ENCODE results near the gene CLCNKA. TPM values are rescaled to one million over a fixed set of nuclear protein-coding genes. Genes with fewer than 3 reads are reported as not detected.

Gene CLCNKA
- total RNA-seq, 1 experiment from 2014 or later, result 0.10 TPM

GRCh38 chr1:15973772-15974171 lies 48.1 kb upstream of the CLCNKA start:
- intact Hi-C loops (cut with micrococcal nuclease), result no loop called here
- Histone ChIP-seq H2AFZ (ENCODE audit: low read depth, low read length, poor library complexity, severe bottlenecking) (no peak overlapping the region), H3K9me3 (ENCODE audit: control insufficient read depth in 1 of 2, insufficient read depth in 1 of 2, low read depth in 1 of 2, low read length in 2 of 2) (peaks cover 0 to 4% of the 10 kb centered on the region in 2 experiments; a peak in 1 of 4 replicates), H3K27ac (ENCODE audit: low read depth, low read length) (no peak overlapping the region), H3K36me3 (ENCODE audit: control insufficient read depth in 1 of 2, insufficient read depth in 2 of 2, low read length in 2 of 2) (peaks cover 2 to 12% of the 10 kb centered on the region in 2 experiments; a peak in 2 of 4 replicates), H3K79me2 (ENCODE audit: insufficient read depth, low read length) (peaks cover 30% of the 10 kb centered on the region), H3K4me1 (ENCODE audit: control insufficient read depth in 1 of 2, insufficient read depth in 2 of 2, low read length in 2 of 2) (peaks cover 8 to 16% of the 10 kb centered on the region in 2 experiments; a peak in 3 of 4 replicates), H3K4me3 (replicated peaks in 1 of 2; ENCODE audit: low read depth in 1 of 2, low read length in 2 of 2) (no peak overlapping the region), H3K4me2 (ENCODE audit: low read length) (no peak overlapping the region), H4K20me1 (ENCODE audit: insufficient read depth) (no peaks in the 10 kb centered on the region), H3K27me3 (ENCODE audit: insufficient read depth, low read length) (no peaks in the 10 kb centered on the region), H3K9ac (ENCODE audit: low read length) (no peak overlapping the region), H3K9me2 (ENCODE audit: insufficient read depth) (no peaks in the 10 kb centered on the region)
- TSS peak; percentile 10 for BruUV-seq (replicated peaks)
- ChIA-PET CTCF (no interaction called here), POLR2A (interaction anchor here (0.7 kb wide), 1 partner anchor 219 kb away, joined by 4 read pairs; no protein-coding TSS in a partner anchor), RAD21 (ENCODE audit: low non-redundant PET in 1 of 2, low total read pairs in 2 of 2, uncharacterized antibody in 2 of 2, unreplicated experiment in 2 of 2) (no interaction called here)
- DNase-seq (ENCODE audit: low read depth, low spot score) (no peak), ATAC-seq (no peak)
- no peak for TF ChIP-seq EZH2phosphoT487 (IDR thresholded peaks at IDR 0.05; ENCODE audit: borderline replicate concordance)
- TF ChIP-seq POLR2A (IDR thresholded peaks at IDR 0.05; ENCODE audit: borderline replicate concordance, extremely low read depth, insufficient read depth, insufficient read length), result no peak
- TF ChIP-seq SIN3A (IDR thresholded peaks at IDR 0.05; ENCODE audit: low read depth), result no peak
- no peak for TF ChIP-seq JUND (IDR thresholded peaks at IDR 0.05)
- TF ChIP-seq, protein P1, sequence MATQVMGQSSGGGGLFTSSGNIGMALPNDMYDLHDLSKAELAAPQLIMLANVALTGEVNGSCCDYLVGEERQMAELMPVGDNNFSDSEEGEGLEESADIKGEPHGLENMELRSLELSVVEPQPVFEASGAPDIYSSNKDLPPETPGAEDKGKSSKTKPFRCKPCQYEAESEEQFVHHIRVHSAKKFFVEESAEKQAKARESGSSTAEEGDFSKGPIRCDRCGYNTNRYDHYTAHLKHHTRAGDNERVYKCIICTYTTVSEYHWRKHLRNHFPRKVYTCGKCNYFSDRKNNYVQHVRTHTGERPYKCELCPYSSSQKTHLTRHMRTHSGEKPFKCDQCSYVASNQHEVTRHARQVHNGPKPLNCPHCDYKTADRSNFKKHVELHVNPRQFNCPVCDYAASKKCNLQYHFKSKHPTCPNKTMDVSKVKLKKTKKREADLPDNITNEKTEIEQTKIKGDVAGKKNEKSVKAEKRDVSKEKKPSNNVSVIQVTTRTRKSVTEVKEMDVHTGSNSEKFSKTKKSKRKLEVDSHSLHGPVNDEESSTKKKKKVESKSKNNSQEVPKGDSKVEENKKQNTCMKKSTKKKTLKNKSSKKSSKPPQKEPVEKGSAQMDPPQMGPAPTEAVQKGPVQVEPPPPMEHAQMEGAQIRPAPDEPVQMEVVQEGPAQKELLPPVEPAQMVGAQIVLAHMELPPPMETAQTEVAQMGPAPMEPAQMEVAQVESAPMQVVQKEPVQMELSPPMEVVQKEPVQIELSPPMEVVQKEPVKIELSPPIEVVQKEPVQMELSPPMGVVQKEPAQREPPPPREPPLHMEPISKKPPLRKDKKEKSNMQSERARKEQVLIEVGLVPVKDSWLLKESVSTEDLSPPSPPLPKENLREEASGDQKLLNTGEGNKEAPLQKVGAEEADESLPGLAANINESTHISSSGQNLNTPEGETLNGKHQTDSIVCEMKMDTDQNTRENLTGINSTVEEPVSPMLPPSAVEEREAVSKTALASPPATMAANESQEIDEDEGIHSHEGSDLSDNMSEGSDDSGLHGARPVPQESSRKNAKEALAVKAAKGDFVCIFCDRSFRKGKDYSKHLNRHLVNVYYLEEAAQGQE (IDR thresholded peaks at IDR 0.05; ENCODE audit: low read depth), result no peak
- no peak for TF ChIP-seq POLR2AphosphoS5 (IDR thresholded peaks at IDR 0.05; ENCODE audit: low read depth, low read length)
- no peak for TF ChIP-seq YY1 (IDR thresholded peaks at IDR 0.05; ENCODE audit: extremely low read depth, insufficient replicate concordance, low read depth, low read length)
- TF ChIP-seq ZFX (IDR thresholded peaks at IDR 0.05), result no peak
- no peak for TF ChIP-seq CBX3 (IDR thresholded peaks at IDR 0.05; ENCODE audit: low read depth)
- TF ChIP-seq, protein P2, sequence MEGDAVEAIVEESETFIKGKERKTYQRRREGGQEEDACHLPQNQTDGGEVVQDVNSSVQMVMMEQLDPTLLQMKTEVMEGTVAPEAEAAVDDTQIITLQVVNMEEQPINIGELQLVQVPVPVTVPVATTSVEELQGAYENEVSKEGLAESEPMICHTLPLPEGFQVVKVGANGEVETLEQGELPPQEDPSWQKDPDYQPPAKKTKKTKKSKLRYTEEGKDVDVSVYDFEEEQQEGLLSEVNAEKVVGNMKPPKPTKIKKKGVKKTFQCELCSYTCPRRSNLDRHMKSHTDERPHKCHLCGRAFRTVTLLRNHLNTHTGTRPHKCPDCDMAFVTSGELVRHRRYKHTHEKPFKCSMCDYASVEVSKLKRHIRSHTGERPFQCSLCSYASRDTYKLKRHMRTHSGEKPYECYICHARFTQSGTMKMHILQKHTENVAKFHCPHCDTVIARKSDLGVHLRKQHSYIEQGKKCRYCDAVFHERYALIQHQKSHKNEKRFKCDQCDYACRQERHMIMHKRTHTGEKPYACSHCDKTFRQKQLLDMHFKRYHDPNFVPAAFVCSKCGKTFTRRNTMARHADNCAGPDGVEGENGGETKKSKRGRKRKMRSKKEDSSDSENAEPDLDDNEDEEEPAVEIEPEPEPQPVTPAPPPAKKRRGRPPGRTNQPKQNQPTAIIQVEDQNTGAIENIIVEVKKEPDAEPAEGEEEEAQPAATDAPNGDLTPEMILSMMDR (IDR thresholded peaks at IDR 0.05 in 2 of 3, conservative IDR thresholded peaks at IDR 0.05 in 1 of 3; ENCODE audit: borderline replicate concordance in 1 of 3, insufficient read depth in 1 of 3, low read depth in 2 of 3, low read length in 2 of 3), result no peak
- TF ChIP-seq, protein P3, sequence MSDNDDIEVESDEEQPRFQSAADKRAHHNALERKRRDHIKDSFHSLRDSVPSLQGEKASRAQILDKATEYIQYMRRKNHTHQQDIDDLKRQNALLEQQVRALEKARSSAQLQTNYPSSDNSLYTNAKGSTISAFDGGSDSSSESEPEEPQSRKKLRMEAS (IDR thresholded peaks at IDR 0.05), result no peak
- TF ChIP-seq RAD21 (IDR thresholded peaks at IDR 0.05; ENCODE audit: low read depth), result no peak
- no peak for TF ChIP-seq SP1 (IDR thresholded peaks at IDR 0.05; ENCODE audit: low read depth)
- TF ChIP-seq FOSL1 (IDR thresholded peaks at IDR 0.05; ENCODE audit: low read depth), result no peak
- TF ChIP-seq ELF1 (IDR thresholded peaks at IDR 0.05; ENCODE audit: borderline replicate concordance, low read depth), result no peak
- no peak for TF ChIP-seq EGR1 (IDR thresholded peaks at IDR 0.05; ENCODE audit: low read depth)
- TF ChIP-seq ZBTB33 (IDR thresholded peaks at IDR 0.05; ENCODE audit: extremely low read depth, insufficient replicate concordance, low read length), result no peak
- TF ChIP-seq TCF7L2 (IDR thresholded peaks at IDR 0.05; ENCODE audit: borderline replicate concordance, extremely low read depth, insufficient read depth, insufficient read length), result no peak
- TF ChIP-seq ZNF274 (IDR thresholded peaks at IDR 0.05; ENCODE audit: low read depth, low read length), result no peak
